NB4 (cell line): Measurements from ENCODE around the gene LMO1.

ENCODE experiments used
- DNase-seq: peaks from one replicate; pipeline ENCODE4 v3.0.0; 2010; ENCODE audit warnings: low read depth
- H3K4me3 ChIP-seq: one replicate; pipeline ENCODE4 v1.5.1; 2011; ENCODE audit warnings: mild to moderate bottlenecking, low read depth, low read length, moderate library complexity
- MYC ChIP-seq: IDR thresholded peaks from 2 replicates; pipeline ENCODE4 v1.6.1; 2011; ENCODE audit warnings: low read depth, low read length
- POLR2A ChIP-seq: IDR thresholded peaks from 2 replicates; pipeline ENCODE4 v1.6.1; 2011; ENCODE audit warnings: mild to moderate bottlenecking; ENCODE audit not compliant: insufficient read length; ENCODE audit errors: extremely low read depth
- TF ChIP-seq, protein P1 (sequence below): IDR thresholded peaks from one replicate; pipeline ENCODE4 v1.5.1; 2012; ENCODE audit warnings: low read depth, low read length
- TF ChIP-seq, protein P2 (sequence below): IDR thresholded peaks from 2 replicates; pipeline ENCODE4 v1.6.1; 2011; ENCODE audit warnings: low read depth, low read length

LMO1 gene

DNA sequence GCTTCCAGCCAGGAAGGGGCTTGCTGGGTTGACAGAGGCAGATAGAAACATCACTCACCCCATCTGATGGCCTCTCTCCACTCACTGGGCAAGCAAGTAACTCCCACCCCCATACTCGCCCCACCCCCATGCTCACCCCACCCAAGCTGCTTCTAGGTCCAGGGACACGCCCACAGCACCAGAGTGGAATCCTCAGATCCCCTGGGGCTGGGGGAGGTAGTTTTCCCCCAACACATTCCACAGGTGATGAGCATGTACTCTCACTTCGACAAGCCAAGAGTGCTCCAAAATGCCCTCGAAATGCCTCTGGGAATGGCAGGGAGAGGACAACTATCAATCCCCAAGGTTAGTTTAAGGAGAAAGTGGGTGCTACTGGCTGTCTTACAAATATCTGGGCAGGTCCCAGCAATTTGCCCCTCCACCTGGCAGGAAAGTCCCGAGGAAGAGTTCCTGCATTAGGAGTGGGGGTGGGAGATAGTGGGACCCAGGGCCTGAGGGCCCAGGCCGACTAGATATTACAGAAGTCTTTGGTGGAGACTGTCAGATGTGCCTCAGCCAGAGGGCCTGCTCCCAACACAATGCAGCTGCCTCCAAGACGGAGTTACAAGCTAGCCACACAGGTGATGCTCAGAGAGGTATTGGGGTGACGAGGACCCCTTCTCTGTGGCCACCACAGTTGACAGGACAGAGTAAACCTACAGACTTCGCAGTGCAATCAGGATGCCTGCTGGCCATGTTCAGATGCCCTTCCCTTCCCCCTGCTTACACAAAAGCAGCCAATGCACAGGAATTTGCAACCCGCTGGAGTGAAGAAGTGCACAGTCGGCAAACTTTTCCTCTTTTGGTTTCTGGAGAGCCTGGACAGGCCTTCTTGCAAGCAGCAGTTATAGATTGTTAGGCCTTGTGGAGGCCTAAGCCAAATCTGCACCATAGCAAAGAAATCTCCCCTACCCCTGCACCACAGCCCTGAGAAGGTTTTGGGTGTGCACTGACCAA, 2.9 kb upstream of the LMO1 start:
- TF ChIP-seq, protein P1, sequence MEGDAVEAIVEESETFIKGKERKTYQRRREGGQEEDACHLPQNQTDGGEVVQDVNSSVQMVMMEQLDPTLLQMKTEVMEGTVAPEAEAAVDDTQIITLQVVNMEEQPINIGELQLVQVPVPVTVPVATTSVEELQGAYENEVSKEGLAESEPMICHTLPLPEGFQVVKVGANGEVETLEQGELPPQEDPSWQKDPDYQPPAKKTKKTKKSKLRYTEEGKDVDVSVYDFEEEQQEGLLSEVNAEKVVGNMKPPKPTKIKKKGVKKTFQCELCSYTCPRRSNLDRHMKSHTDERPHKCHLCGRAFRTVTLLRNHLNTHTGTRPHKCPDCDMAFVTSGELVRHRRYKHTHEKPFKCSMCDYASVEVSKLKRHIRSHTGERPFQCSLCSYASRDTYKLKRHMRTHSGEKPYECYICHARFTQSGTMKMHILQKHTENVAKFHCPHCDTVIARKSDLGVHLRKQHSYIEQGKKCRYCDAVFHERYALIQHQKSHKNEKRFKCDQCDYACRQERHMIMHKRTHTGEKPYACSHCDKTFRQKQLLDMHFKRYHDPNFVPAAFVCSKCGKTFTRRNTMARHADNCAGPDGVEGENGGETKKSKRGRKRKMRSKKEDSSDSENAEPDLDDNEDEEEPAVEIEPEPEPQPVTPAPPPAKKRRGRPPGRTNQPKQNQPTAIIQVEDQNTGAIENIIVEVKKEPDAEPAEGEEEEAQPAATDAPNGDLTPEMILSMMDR = no peak
- TF ChIP-seq POLR2A (no peak), MYC (no peak)
- TF ChIP-seq, protein P2, sequence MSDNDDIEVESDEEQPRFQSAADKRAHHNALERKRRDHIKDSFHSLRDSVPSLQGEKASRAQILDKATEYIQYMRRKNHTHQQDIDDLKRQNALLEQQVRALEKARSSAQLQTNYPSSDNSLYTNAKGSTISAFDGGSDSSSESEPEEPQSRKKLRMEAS = no peak
- DNase-seq = no peak
- no peak overlapping the region for H3K4me3 ChIP-seq

DNA sequence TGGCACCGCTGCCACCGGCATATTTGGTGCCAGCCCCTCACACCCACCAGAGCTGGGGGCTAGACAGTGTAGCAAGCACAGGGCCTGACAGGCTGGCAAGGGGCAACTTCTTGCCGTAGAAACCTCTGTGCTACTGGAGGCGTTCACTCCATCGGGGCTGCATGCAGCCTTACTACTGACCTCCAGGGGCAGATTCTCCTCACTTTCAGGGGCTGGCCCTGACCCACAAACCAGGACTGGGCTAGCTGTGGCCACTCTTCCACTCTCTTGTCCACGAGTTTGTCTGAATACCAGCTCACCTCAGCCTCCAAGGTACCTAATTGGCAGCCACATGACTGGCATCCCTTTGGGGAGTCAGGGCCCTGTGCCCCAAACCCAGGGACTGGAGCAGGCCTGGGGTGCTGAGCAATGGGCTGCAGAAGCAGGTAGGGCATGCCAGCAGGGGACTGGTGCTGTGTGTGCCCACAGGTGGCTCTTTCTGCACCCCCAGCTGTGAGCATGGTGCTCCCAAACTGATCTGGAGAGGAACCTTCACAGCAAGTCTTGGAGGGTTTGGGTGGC, 2.1 kb upstream of the LMO1 start:
- no peak for DNase-seq
- TF ChIP-seq, protein P2 = no peak
- TF ChIP-seq POLR2A (no peak), MYC (no peak)
- TF ChIP-seq, protein P1 = no peak
- no peak overlapping the region for H3K4me3 ChIP-seq

DNA sequence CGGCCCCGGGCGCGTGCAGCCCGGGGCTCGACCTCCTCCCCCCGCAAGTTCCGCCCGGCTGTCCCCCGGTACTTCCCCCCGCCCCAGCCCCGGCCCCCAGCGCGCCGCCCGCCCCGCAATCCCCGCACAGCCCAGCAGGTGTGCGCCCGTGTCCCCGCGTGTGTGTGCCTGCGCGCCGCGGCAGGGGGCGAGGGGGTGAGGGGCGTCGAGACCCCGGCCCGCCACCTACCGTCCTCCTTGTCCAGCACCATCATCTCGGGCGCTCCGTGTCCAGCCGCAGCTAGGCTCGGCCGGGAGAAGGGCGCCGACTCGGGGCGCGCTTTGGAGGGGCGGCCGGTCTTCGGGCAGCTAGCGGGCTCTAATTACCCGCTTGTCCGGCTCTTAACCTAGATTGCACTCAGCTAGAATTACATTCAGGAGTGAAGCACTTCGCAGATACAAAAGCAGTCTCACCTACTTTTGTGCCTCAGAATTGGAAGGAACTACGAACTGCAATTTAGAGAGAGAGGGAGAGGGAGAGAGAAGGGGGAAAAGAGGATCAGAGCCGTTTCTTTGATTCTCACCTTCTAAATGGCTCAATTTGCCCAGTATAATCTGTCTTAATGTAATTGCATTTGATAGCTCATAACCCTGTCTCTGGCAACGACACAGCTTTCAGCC, 439 bp downstream of the LMO1 start:
- H3K4me3 ChIP-seq = no peak overlapping the region
- TF ChIP-seq POLR2A (no peak), MYC (no peak)
- TF ChIP-seq, protein P1 = no peak
- TF ChIP-seq, protein P2 = no peak
- no peak for DNase-seq

DNA sequence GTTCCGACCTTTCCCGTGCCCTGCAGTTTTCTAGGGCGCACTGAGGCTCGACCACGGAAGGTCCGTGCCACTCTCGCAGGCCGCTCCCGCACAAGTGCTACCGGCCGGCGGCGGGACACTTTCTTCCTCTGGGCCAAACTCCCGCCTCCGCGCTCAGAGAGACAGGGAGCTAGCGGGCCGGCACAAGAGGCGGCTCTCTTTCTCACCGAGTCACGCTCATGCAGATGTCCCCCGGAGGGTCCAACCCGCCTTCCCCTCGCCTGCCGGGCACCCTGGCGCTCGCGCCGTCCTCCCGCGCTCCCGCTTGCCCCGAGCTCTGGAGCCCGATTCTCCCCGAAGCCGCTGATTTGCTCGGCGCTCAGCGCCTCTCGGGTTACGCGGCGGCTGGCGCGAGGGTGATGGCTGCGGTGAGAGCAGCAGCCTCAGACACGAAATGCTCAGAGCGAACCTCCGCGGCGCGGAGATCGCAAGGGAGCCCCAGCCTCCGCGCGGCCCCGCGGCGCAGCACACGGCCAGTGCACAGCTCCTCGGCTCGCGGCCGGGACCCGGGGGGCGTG, 1.0 kb downstream of the LMO1 start:
- TF ChIP-seq POLR2A (no peak), MYC (no peak)
- TF ChIP-seq, protein P1 = no peak
- TF ChIP-seq, protein P2 = no peak
- DNase-seq = no peak
- H3K4me3 ChIP-seq = no peak overlapping the region

DNA sequence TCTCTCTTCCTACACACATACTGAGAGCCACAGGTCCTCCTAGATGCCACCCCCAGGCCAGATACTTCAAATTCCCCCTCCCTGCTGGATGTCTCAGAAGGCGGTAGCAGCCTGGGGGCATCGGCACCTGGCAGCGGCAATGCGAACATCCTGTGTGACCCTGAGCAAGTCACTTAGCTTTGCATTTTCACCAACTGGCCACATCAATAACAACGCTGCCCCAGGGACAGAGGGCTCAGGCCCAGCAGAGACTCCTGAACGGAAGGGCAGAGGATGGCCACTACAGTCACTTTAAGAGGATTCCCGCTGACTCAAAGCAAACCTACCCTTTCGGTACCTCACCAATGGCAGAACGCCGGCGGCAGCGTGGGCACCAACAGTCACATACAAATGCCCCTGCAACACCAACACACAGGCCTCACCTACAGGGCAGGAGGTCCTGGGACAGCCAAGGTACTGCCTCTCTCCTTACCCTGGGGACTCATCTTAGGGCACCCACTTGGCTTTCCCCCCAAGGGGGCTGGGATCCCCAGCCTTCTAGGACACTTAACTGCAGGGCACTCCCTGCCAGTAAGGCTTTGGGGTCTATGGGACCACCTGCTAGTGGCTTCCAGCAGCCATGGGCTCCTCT, 1.6 kb downstream of the LMO1 start:
- TF ChIP-seq, protein P1 = no peak
- TF ChIP-seq POLR2A = no peak
- TF ChIP-seq MYC = no peak
- TF ChIP-seq, protein P2 = no peak
- DNase-seq = no peak
- no peak overlapping the region for H3K4me3 ChIP-seq
